GM21737 (cell line): ENCODE data around the gene HDAC10.

Source experiments
- ATAC-seq: cut with Tn5 transposase; IDR thresholded peaks from one replicate; pipeline ENCODE4 v1.9.1; 2021; ENCODE audit warnings: mild to moderate bottlenecking, moderate library complexity; ENCODE audit not compliant: unreplicated experiment

Gene HDAC10

GRCh38 chr22:50244420-50245213 is 6.4 kb downstream of the HDAC10 start, which contains the start of gene TUBGCP6:
TUBGCP6 (minus strand) TSS chr22:50245023; CDS start chr22:50244459, 564 bp downstream.
- ATAC-seq, result peak; percentile 57

- ATAC-seq, result no peak
These were observed 7.2 kb downstream of the HDAC10 start for GRCh38 chr22:50243685-50244419.

GRCh38 chr22:50242406-50242949 is 8.6 kb downstream of the HDAC10 start:
- ATAC-seq, result no peak

GRCh38 chr22:50238755-50239154 is 12.3 kb downstream of the HDAC10 start:
- no peak for ATAC-seq

- ATAC-seq, result no peak
These were observed 14.2 kb downstream of the HDAC10 start for GRCh38 chr22:50236731-50237409.

GRCh38 chr22:50233223-50233622 is 17.8 kb downstream of the HDAC10 start:
- ATAC-seq, result no peak

- ATAC-seq, result no peak
These were observed 18.4 kb downstream of the HDAC10 start for GRCh38 chr22:50232481-50233151.

DNA sequence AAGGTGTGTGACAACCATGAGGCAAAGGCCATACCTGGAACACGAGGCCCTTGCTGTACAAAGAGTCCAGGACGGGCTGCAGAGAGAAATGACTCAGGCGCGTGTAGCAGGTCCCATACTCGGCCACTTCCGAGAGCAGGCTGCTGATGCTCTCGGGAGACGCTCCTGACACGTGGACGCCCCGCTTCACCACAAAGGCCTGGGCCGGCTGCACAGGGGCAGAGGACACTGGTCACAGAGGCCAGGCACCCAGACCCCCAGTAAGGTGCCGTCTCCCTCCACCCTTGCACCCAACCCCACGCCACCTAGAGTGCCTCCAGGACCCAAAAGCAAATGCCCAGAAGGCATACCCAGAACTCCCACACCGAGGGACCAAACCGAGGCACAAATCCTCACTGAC is 21.7 kb downstream of the HDAC10 start:
- no peak for ATAC-seq

- no peak for ATAC-seq
These were observed 22.7 kb downstream of the HDAC10 start for GRCh38 chr22:50228366-50228765.

DNA sequence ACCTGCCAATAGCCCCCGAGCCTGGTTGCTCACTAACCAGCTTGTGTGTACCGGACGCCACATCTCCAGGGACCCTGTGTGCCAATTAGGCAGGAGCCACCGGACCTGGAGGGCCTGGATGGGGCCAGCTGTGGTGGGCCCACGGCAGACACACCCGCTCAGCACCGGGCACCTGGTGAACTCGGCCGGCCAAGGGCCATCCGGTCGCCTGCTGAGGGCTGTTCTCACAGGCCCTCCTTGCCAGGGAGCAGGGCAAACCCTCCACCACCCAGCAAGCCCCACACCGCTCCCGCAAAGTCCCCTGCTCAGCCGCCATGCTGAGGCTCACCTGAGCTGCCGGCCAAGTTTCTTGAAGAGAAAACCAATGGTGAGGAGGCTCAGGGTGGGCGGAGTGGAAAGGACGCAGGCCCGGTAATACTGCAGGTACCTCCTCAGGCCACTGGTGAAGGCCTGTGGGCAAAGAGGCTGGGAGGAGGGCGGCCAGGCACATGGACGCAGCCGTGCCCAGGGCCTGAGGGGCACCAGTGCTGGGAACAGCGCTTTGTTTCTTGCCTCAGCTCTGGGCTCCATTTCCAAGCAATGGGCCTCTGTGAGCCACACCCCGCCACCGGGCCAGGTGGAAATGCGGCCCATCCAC is 23.4 kb downstream of the HDAC10 start:
- no peak for ATAC-seq

DNA sequence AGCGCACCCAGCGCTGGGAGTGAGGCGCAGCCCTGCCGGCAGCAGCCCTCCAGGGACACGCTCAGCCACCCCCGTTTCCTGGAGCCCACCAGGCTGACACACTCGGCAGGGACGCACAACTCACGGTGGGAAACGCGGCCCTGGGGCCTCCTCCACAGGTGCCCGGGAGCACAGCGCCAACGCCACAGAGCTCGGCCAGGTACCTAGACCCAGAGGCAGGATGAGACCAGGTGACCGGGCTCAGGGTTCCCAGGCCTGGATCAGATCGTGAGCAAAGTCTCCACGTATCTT is 24.2 kb downstream of the HDAC10 start:
- ATAC-seq, result no peak

- ATAC-seq, result no peak
These were observed 24.8 kb downstream of the HDAC10 start for GRCh38 chr22:50226063-50226874.

GRCh38 chr22:50225200-50225969 is 25.7 kb downstream of the HDAC10 start:
- no peak for ATAC-seq

DNA sequence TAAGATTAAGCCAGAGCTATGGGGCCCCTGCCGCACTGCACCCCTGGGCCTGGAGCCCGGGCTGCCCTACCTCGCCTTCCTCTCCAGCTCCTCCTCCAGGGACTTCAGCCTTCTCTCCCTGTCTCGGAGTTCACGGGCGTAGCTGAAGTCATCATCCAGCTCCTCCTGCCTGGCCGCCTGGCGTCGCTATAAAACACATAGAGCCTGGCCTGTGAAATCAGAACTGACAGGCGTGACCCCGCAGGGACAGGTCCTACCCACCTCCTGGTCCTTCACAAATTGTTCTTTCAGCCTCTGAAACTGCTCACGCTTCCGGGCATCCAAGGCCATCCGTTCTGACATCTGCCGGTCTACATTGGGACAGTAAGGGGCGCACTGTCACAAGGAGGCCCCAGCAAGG is 27.0 kb downstream of the HDAC10 start:
- no peak for ATAC-seq

- ATAC-seq, result no peak
These were observed 28.6 kb downstream of the HDAC10 start for GRCh38 chr22:50222508-50222907.

DNA sequence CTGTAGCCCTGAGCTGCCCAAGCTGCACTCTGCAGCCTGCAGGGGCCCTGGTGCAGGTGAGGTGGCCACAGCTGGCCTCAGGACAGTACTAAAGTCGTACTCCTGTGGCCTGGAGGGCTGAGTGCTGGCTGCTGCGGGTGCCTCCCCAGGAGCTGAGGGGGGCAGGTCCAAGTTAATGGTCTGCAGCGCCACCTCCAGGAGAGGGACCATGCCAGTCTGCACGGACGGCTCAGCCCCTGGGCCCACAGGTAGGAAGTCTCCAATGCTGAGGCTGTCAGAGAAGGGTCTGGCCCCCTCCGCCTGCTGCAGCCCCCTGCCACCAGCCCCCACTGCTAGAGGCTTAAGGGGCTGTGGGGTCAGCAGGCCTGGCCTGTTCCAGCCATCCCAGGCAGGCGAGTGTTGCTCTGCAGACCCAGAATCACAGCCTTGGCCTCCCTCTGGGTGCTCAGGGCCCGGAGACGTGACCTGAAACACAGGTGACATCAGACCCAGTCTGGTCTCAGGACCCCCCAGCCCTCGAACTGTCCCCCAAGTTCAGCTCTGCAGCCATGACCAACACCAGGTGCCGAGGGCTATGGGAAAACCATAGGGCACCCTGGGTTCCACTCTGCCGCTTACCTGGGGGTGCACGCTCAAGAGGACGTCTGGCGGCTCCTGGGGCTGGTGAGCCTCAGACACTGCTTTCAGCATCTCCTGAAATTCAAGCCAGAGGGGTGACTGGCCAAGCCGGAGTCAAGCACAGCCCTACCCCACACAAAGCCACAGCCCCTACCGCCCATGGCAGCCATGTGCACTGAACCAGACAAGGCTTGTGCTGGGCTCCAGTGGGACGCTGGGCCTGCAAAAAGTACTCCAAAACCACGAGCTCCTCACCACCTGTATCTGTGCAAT is 29.4 kb downstream of the HDAC10 start:
- ATAC-seq, result no peak

- no peak for ATAC-seq
These were observed 30.3 kb downstream of the HDAC10 start for GRCh38 chr22:50220603-50221409.
